ENCODE data around the gene HDHD2. TPM values are rescaled to one million over a fixed set of nuclear protein-coding genes. Genes with fewer than 3 reads are reported as not detected.

The HDHD2 gene
- total and polyA plus RNA-seq, 4 donors: 16.7 to 38.2 (median 30.1) TPM

GRCh38 chr18:47151439-47151838 lies 1.1 kb upstream of the HDHD2 start:
- H3K27ac ChIP-seq (ENCODE audit: low read depth in 1 of 2, low read length in 1 of 2): peak overlapping the region in 1 of 2 donors; percentile 93
- no peaks in the 10 kb centered on the region for H3K9me3 ChIP-seq (ENCODE audit: control insufficient read depth in 4 of 4, insufficient read depth in 3 of 4, low read length in 3 of 4)

GRCh38 chr18:47150824-47151366 lies 595 bp upstream of the HDHD2 start:
- peaks cover 4 to 18% (median 8%) of the 10 kb centered on the region in 5 donors for H3K4me1 ChIP-seq (ENCODE audit: control insufficient read depth in 5 of 5, insufficient read depth in 5 of 5, low read length in 5 of 5)
- H3K9me3 ChIP-seq (ENCODE audit: control insufficient read depth in 4 of 4, insufficient read depth in 3 of 4, low read length in 3 of 4): no peaks in the 10 kb centered on the region
- ATAC-seq (ENCODE audit: insufficient read depth, low FRiP score): no peak
- WGBS, 2 donors: 7 to 10% methylated on average over 13 of the region's 13 CpGs
- no peak for DNase-seq
- no peak for TF ChIP-seq CTCF (IDR thresholded peaks at IDR 0.05; ENCODE audit: control extremely low read depth, extremely low read depth)
- H3K27ac ChIP-seq (ENCODE audit: low read depth in 1 of 2, low read length in 1 of 2): peak overlapping the region; percentile 93 to 95
- peak overlapping the region; percentile 87 to 93 for H3K9ac ChIP-seq (ENCODE audit: insufficient read depth in 1 of 2, low read length in 2 of 2)
- peaks cover 0 to 13% (median 3%) of the 10 kb centered on the region in 4 donors for H3K36me3 ChIP-seq (ENCODE audit: control insufficient read depth in 4 of 4, insufficient read depth in 4 of 4, low read length in 4 of 4)
- H3K27me3 ChIP-seq (ENCODE audit: control insufficient read depth in 3 of 3, insufficient read depth in 3 of 3, low read length in 2 of 3): no peaks in the 10 kb centered on the region
- peak overlapping the region; percentile 50 for H3K4me3 ChIP-seq

More at GRCh38 chr18:47151439-47151838, 1.1 kb upstream of the HDHD2 start:
- peaks cover 4 to 18% (median 8%) of the 10 kb centered on the region in 5 donors for H3K4me1 ChIP-seq (ENCODE audit: control insufficient read depth in 5 of 5, insufficient read depth in 5 of 5, low read length in 5 of 5)
- DNase-seq (peak in 1 of 3 donors; percentile 1), ATAC-seq (ENCODE audit: insufficient read depth, low FRiP score) (no peak)
- peak overlapping the region; percentile 87 to 93 for H3K9ac ChIP-seq (ENCODE audit: insufficient read depth in 1 of 2, low read length in 2 of 2)
- TF ChIP-seq CTCF (IDR thresholded peaks at IDR 0.05; ENCODE audit: control extremely low read depth, extremely low read depth): no peak
- peaks cover 0 to 13% (median 3%) of the 10 kb centered on the region in 4 donors for H3K36me3 ChIP-seq (ENCODE audit: control insufficient read depth in 4 of 4, insufficient read depth in 4 of 4, low read length in 4 of 4)
- no peaks in the 10 kb centered on the region for H3K27me3 ChIP-seq (ENCODE audit: control insufficient read depth in 3 of 3, insufficient read depth in 3 of 3, low read length in 2 of 3)
- H3K4me3 ChIP-seq: no peak overlapping the region

GRCh38 chr18:47149457-47150028 lies 757 bp downstream of the HDHD2 start:
- Histone ChIP-seq H3K27ac (ENCODE audit: low read depth in 1 of 2, low read length in 1 of 2) (peak overlapping the region; percentile 93 to 95), H3K4me3 (peak overlapping the region; percentile 50), H3K9me3 (ENCODE audit: control insufficient read depth in 4 of 4, insufficient read depth in 3 of 4, low read length in 3 of 4) (no peaks in the 10 kb centered on the region), H3K4me1 (ENCODE audit: control insufficient read depth in 5 of 5, insufficient read depth in 5 of 5, low read length in 5 of 5) (peaks cover 4 to 18% (median 11%) of the 10 kb centered on the region in 5 donors), H3K9ac (ENCODE audit: insufficient read depth in 1 of 2, low read length in 2 of 2) (peak overlapping the region; percentile 80 to 93), H3K36me3 (ENCODE audit: control insufficient read depth in 4 of 4, insufficient read depth in 4 of 4, low read length in 4 of 4) (peaks cover 0 to 6% (median 3%) of the 10 kb centered on the region in 4 donors), H3K27me3 (ENCODE audit: control insufficient read depth in 3 of 3, insufficient read depth in 3 of 3, low read length in 2 of 3) (no peaks in the 10 kb centered on the region)
- TF ChIP-seq CTCF (IDR thresholded peaks at IDR 0.05; ENCODE audit: control extremely low read depth, extremely low read depth): no peak
- WGBS, 2 donors: 34 to 35% methylated on average over 12 of the region's 12 CpGs
- ATAC-seq (ENCODE audit: insufficient read depth, low FRiP score): no peak
- DNase-seq: peak in 1 of 3 donors; percentile 21
